NCI-H2029 treated with DMSO at 0.1 percent for 48 hours (cell line): ENCODE results near the gene BBC3.
"Not testable (repeated sequence)": the region's sequence is repeated elsewhere in the genome, so short reads cannot be mapped to it uniquely, and the experiment has no call there.

ENCODE experiments used
- DNase-seq: peaks from one replicate; lab custom pipeline; 2025; lab: John Stamatoyannopoulos, UW

Gene BBC3

DNA sequence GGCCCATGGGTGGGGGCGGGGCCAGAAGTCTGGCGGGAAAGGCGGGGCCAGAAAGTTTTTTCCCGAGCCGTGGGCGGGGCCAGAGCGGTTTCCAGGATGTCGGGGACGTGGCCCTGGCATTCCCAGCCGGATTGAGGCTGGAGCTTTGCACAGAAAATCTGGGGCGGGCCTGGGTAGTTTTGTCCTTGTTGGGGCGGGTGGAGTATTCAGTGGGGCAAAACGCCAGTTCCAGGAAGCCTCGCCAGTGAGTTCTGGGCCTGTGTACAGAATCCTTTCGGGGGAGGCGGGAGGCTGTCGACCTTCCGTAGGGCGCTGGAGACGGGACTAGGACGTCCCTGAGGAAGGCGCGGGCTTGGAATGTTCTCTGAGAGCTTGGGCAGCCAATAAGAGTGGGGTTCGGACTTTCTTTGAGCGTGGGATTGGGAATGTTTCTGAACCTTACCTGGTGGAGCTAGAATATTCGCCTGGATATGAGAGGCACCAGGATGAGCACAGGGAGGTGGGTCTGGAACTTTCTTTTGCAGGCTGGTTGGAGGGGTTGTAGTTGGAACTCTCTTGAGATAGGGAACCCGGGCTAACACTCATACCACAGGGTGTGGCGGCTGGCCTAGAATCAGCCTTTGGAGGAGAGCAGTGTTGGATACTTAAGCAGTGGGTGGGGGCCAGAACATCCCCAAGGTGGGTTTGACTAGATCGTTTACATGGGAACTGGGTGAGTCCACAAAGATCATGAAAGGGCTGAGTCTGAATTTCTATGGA is 26.6 kb upstream of the BBC3 start:
- DNase-seq: no peak

DNA sequence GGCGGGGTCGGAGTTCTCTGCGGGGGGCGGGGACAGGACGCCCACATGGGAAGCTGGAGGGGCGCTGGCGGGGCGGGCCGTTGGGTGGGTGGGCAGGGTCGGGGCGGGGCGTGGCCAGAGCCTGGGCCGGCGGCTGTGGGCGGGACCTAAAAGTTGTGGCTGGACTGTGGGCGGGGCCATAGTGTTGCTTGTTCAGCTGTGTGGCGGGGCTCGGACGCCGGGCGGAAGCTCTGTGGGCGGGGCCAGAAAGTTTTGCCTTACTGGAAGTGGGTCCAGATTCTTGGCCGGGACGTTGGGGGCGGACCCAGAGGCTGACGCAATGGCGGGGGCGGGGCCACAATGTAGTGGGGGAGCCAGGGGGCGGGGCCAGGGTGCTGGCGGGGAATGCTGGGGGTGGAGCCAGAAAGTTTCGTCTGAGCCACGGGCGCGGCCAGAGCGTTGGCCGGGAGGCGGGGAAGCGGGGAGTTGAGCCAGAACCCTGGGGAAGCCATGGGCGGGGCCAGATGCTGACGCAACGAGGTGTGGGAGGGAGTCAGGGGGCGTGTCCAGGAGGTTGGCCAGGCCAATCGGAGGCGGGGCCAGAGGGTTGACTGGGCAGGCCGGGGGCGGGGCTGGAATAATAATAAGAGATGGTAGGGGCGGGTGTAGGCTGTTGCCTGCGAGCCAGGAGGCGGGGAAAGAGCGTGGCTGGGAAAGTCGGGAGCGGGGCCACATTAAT is 25.9 kb upstream of the BBC3 start:
- peak; percentile 97 for DNase-seq

- DNase-seq: peak; percentile 85
Observed at GRCh38 chr19:47255879-47256692, 25.1 kb upstream of the BBC3 start, which contains the start of gene CCDC9. TSS of gene CCDC9 (plus strand) at chr19:47256525. CDS start at chr19:47258401, 1,876 bp downstream.

DNA sequence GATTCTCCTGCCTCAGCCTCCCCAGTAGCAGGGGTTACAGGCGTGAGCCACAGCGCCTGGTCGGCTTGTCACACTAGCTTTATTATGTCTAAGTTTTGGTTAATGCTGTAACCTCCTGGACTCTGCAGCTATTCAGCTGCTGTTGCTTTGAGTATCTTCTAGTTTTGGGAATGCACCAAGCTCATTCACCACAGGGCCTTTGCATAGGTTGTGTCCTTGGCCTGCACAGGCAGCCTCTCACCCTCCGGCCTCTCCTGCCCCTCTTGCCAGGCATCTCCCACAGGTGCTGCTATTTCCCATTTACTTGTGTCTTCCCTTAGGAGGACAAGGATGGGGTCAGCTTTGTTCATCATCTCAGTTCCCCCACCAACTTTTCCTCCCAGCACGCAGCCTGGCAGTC is 23.0 kb upstream of the BBC3 start:
- DNase-seq: no peak

GRCh38 chr19:47253467-47253881 is 22.5 kb upstream of the BBC3 start:
- no peak for DNase-seq

DNA sequence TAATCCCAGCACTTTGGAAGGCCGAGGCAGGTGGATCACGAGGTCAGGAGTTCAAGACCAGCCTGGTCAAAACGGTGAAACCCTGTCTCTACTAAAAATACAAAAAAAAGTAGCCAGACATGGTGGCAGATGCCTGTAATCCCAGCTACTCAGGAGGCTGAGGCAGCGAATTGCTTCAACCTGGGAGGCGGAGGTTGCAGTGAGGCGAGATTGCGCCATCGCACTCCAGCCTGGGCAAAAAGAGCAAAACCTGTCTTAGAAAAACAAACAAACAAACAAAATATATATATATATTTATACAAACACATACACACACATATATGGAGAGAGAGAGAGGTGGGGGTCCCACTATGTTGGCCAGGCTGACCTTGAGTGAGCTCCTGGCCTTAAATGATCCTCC is 22.0 kb upstream of the BBC3 start:
- DNase-seq: not testable (repeated sequence)

DNA sequence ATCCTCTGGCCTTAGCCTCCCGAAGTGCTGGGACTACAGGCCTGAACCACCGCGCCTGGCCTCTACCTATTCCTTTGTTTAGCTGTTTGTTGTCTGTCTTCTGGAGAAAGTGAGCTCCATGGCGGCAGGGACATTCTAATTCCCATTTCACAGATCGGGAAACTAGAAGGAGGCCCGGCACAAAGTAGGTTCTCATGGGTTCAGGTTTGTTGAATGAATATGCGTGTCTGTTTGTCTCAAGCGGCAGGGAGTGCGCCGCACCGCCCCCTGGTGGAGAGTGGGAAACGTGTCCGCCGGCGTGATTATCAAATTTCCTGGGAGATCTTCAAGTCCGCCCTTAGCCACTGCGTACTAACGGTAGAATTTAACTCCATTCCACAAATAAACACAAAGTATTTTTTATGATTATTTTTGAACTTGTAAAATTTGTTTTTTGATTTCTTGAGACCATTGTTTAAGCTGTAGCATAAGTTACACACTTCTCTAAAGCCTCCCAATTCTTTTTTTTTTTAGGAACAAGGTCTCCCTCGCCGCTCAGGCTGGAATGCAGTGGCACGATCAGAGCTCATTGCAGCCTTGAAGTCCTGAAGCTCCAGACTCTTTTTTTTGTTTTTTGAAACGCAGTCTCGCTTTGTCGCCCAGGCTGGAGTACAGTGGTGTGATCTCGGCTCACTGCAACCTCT is 16.4 kb upstream of the BBC3 start:
- DNase-seq: peak; percentile 20

- peak; percentile 57 for DNase-seq
Observed at GRCh38 chr19:47243776-47244547, 13.0 kb upstream of the BBC3 start.

DNA sequence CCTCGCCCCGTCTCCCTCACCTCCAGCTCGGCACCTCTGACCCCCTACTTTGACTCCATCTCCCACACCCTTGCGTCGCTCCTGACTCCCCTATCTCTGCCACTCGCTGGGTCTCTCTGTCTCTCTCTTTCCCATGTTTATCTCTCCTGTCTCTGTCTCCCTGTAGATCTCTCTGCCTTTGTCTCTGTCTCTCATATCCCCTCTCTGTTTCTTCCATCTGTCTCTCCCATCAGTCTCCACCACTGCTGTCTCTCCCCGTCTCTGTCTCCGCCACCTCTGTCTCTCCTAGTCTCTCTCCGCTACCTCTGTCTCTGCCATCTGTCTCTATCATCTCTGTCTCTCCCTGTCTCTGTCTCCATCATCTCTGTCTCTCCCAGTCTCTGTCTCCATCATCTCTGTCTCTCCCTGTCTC is 12.4 kb upstream of the BBC3 start:
- DNase-seq: no peak

GRCh38 chr19:47241919-47242577 is 11.0 kb upstream of the BBC3 start:
- DNase-seq: no peak

DNA sequence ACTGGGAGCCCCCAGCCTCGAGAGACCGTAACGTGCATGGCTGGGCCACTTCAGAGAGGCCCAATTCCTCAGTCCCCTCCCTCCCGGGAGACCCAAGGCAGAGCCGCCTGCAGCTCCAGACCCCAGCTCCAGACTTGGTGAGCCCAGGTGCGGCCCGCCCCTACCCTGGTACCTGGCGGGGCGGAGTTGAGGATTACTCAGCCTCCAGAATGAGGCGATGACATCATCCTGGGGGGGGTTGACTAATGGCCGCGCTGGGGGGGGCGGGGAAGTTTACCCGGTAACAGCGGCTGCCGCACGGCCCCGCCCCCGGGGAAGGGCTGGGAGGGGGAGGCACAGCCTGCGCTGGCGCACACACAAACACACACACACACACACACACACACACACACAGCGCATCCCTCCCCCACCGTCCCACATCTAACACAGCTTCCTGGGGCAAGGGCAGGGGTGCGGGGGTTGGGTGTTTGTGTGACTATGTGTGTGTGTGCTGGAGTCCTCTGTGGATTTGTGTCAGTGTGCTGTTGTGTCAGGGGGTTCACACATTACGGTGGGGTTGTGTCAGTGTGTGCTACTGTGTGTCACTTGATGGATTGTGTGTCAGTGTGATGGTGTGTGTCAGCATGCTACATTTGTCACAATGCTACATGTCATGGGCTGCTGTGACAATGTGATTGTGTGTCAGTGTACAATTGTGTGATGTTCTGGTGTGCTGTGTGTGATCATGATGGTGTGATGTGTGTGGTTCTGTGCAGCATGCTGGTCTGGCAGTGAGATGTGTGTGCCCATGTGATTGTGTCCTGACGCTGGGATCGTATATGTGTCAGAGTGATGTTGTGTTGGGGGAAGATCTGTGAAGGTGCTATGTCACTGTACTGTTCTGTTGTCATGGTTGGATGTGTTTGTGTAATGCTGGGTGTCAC is 10.3 kb upstream of the BBC3 start:
- peak; percentile 52 for DNase-seq

GRCh38 chr19:47240556-47240955 is 9.6 kb upstream of the BBC3 start:
- no peak for DNase-seq

DNA sequence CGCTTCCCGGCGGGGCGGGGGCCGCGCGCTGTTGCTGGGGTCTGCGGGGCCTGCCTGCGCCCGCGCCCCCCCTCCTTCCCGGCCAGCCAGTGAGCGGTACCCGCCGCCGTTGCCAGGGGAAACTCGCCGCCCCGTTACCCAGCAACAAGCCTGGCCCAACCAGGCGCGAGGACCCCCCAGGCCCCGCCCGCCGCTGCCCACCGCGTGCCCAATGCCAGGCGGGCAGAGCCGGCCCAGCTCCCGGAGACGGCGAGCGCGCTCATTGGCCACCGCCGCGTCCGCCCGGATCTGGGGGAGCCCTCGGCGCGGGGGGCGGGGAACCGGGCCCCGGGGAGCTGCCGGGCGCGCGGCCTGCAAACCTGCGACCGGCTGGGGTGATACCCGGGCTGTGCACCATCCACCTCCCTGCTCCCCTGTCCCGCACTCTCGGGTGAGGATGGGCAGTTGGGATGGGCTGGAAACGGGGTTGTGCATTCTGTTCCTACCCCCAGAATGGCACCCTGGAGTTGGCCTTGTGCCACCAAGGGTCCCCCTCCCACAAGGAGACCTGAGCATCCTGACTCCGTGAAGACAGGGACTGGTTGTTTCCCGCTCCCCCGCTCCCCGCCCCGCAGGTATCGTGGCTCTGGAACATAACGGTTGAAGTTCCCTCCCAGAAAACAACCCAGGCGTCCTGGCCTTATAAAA is 8.8 kb upstream of the BBC3 start:
- no peak for DNase-seq

DNA sequence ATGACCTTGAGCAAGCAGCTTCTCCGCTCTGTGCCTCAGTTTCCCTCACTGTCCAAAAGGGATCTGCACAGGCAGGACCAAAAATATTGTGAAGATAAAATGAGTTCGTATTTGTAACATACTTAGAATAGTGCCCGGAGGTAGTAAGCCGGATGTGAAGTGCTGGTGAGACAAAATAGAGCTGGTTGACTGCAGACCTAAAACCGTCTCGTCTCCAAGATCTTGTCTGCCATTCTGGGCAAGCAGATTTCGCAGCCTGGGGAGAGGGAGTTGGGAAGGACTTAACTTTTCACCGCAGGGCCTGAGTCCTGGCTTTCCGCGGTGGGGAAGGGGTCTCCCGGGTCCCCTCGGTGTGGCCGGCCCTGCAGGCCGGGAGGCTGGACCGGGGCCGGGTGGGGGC is 8.2 kb upstream of the BBC3 start:
- DNase-seq: no peak

GRCh38 chr19:47236072-47236675 is 5.2 kb upstream of the BBC3 start:
- DNase-seq: no peak

DNA sequence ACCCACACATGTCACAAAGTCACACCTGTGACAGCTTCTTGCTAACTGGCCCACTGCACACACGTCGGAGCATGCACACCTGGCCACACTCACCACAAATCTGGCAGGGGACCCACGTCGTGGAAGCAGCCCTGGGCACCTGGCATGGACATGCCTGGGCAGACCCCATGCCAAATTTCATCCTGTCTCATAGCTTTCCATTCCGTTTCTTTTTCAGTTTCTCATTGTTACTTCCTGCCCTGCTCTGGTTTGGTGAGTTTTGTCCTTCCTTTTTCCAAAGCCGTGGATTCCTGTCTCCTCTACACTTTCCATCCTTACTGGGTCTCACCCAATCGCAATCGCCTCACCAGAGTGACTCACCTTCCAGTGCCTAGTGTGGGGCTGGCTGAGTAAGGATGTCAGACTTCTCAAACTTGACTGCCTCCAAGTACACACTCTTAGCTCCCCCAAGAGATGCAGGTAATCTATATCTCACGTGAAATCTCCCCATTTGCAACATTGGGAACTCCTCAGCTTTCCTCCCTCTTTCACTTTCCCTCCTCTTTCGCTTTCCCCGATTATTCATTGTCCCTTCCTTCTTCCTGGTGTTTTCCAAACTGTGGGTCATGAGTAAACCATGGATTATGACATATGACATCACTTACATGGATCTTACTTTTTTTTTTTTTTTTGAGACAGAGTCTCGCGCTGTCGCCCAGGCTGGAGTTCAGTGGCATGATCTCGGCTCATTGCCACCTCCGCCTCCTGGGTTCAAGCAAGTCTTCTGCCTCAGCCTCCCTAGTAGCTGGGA is 1.6 kb upstream of the BBC3 start:
- DNase-seq: no peak

DNA sequence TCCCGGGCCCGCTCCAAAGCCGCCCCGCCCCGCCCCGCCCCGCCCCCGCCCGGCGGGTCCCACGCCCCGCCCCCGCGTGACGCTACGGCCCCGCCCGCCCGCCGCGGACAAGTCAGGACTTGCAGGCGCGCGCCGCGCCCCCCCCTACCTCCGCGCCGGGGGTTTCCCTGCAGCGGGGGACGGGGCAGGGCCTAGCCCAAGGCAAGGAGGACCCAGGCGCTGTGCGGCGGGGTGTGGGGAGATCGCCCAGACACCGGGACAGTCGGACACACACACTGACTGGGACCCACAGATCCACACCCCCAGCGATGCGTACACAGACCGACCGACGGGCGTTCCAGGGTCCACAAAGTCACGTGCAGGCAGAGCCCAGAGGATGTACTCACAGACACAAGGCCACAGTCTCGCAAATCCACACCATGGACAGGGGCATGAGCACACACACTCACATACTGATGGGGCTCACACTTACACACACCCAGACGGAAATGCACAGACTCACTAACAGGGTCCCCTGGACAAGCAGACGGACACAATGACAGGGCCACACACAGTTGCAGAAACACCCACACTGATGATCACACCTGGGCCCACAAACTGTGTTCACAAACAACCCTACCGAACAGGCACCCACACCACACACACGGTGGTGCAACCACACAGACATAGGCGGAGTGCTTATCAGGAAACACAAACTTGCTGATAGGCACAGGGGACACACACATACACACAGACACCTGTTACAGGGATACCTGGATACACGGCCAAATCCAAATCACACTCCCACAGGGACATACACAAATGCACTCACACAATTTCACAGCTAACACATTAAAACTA is 436 bp upstream of the BBC3 start:
- DNase-seq: no peak
